Liver (tissue), 9 donors: ENCODE measurements around the gene PRR5L. TPM values are rescaled to one million over a fixed set of nuclear protein-coding genes. Genes with fewer than 3 reads are reported as not detected.

Source experiments
- DNase-seq: peaks from one replicate; pipeline ENCODE4 v3.0.0-alpha.2; 2017; ENCODE audit warnings: low spot score
- H3K27ac ChIP-seq, 2 donors: one replicate each; pipeline ENCODE4 v1.7.0; 2013; ENCODE audit warnings: inconsistent platforms in 2 of 2, low read length in 2 of 2, control low read depth in 1 of 2, low read depth in 1 of 2, mild to moderate bottlenecking in 1 of 2
- H3K27me3 ChIP-seq, 4 donors: one replicate each; pipeline versions ENCODE4 v1.6.1 to v1.7.0; 2013; ENCODE audit warnings: low read length in 3 of 4, inconsistent platforms in 1 of 4, mild to moderate bottlenecking in 1 of 4, moderate library complexity in 1 of 4; ENCODE audit not compliant: control insufficient read depth in 4 of 4, insufficient read depth in 4 of 4
- H3K36me3 ChIP-seq, 4 donors: one replicate each; pipeline versions ENCODE4 v1.6.1 to v1.7.0; 2013; ENCODE audit warnings: low read length in 3 of 4, mild to moderate bottlenecking in 3 of 4, low read depth in 1 of 4, moderate library complexity in 1 of 4; ENCODE audit not compliant: control insufficient read depth in 4 of 4, insufficient read depth in 3 of 4
- H3K4me1 ChIP-seq, 4 donors: one replicate each; pipeline versions ENCODE4 v1.6.1 to v1.7.0; 2013; ENCODE audit warnings: low read length in 3 of 4, mild to moderate bottlenecking in 3 of 4, moderate library complexity in 1 of 4; ENCODE audit not compliant: control insufficient read depth in 4 of 4, insufficient read depth in 4 of 4
- H3K4me3 ChIP-seq, 3 donors: one replicate each; pipeline versions ENCODE4 v1.6.1 to v1.7.0; 2013; ENCODE audit warnings: low read length in 3 of 3, control low read depth in 1 of 3, low read depth in 1 of 3, mild to moderate bottlenecking in 1 of 3
- H3K9ac ChIP-seq, 2 donors: one replicate each; pipeline ENCODE4 v1.7.0; 2013; ENCODE audit warnings: low read length in 2 of 2, mild to moderate bottlenecking in 2 of 2, moderate library complexity in 2 of 2, control low read depth in 1 of 2, low read depth in 1 of 2
- H3K9me3 ChIP-seq, 4 donors: one replicate each; pipeline versions ENCODE4 v1.6.1 to v1.7.0; 2013; ENCODE audit warnings: low read length in 3 of 4; ENCODE audit not compliant: control insufficient read depth in 4 of 4
- EGR1 ChIP-seq, 2 donors: IDR thresholded peaks; 2 replicates each; pipeline ENCODE4 v1.6.1; 2016 to 2018; ENCODE audit warnings: antibody characterized with exemption in 2 of 2, low read depth in 2 of 2
- FOXA1 ChIP-seq: IDR thresholded peaks from 2 replicates; pipeline ENCODE4 v1.6.1; 2016; ENCODE audit warnings: antibody characterized with exemption
- FOXA2 ChIP-seq: IDR thresholded peaks from 2 replicates; pipeline ENCODE4 v1.6.1; 2016; ENCODE audit warnings: antibody characterized with exemption
- GABPA ChIP-seq, 2 donors: IDR thresholded peaks in 1 of 2; conservative IDR thresholded peaks in 1 of 2; 2 replicates each; pipeline ENCODE4 v1.6.1; 2016; ENCODE audit warnings: antibody characterized with exemption in 2 of 2, mild to moderate bottlenecking in 1 of 2, moderate library complexity in 1 of 2
- HNF4A ChIP-seq, 2 donors: conservative IDR thresholded peaks; 2 replicates each; pipeline ENCODE4 v1.6.1; 2016; ENCODE audit warnings: antibody characterized with exemption in 2 of 2, mild to moderate bottlenecking in 2 of 2
- HNF4G ChIP-seq: IDR thresholded peaks from 2 replicates; pipeline ENCODE4 v1.6.1; 2016; ENCODE audit warnings: antibody characterized with exemption
- JUND ChIP-seq, 2 donors: IDR thresholded peaks; 2 replicates each; pipeline ENCODE4 v1.6.1; 2016; ENCODE audit warnings: antibody characterized with exemption in 2 of 2
- NR2F2 ChIP-seq: IDR thresholded peaks from 2 replicates; pipeline ENCODE4 v1.6.1; 2016; ENCODE audit warnings: antibody characterized with exemption
- RAD21 ChIP-seq, 2 donors: IDR thresholded peaks; 2 replicates each; pipeline ENCODE4 v1.6.1; 2016; ENCODE audit warnings: antibody characterized with exemption in 2 of 2, mild to moderate bottlenecking in 2 of 2
- RXRA ChIP-seq, 2 donors: IDR thresholded peaks; 2 replicates each; pipeline ENCODE4 v1.6.1; 2017 to 2018; ENCODE audit warnings: antibody characterized with exemption in 2 of 2, mild to moderate bottlenecking in 1 of 2
- SP1 ChIP-seq: IDR thresholded peaks from 2 replicates; pipeline ENCODE4 v1.6.1; 2018; ENCODE audit warnings: antibody characterized with exemption, mild to moderate bottlenecking
- TAF1 ChIP-seq: conservative IDR thresholded peaks from 2 replicates; pipeline ENCODE4 v1.6.1; 2016; ENCODE audit warnings: antibody characterized with exemption, mild to moderate bottlenecking
- YY1 ChIP-seq: IDR thresholded peaks from 2 replicates; pipeline ENCODE4 v1.6.1; 2016; ENCODE audit warnings: antibody characterized with exemption, mild to moderate bottlenecking
- WGBS: extraction: QIAGEN DNeasy Blood & Tissue Kit; methylation state at CpG from one replicate; pipeline ENCODE4 v1.1.7; 2013; 5-methylcytosine and 5-hydroxymethylcytosine counted together
- polyA plus RNA-seq, 2 donors: library from polyadenylated mRNA; stranded (reverse) in 1 of 2; unstranded in 1 of 2; fragments of 200-250 nt in 1 of 2; fragments of >200 nt in 1 of 2; fragmentation: Nextera tagmentation in 1 of 2; extraction: Ambion mirVana in 1 of 2; gene quantifications; one replicate each; pipeline versions ENCODE4 v1.2.1 to v1.2.3, GENCODE V29; 2013 to 2015
- total RNA-seq, 2 donors: library from RNA; depleted of rRNA; stranded (reverse); fragments of >200 nt; gene quantifications; one replicate each; pipeline ENCODE4 v1.2.3, GENCODE V29; 2014
- TF ChIP-seq, protein P1 (sequence below): IDR thresholded peaks from 2 replicates; pipeline ENCODE4 v1.6.1; 2016; ENCODE audit warnings: antibody characterized with exemption
- TF ChIP-seq, protein P2 (sequence below): IDR thresholded peaks from 2 replicates; pipeline ENCODE4 v1.6.1; 2016; ENCODE audit warnings: antibody characterized with exemption, mild to moderate bottlenecking
- TF ChIP-seq, protein P3 (sequence below): IDR thresholded peaks from 2 replicates; pipeline ENCODE4 v1.6.1; 2016; ENCODE audit warnings: antibody characterized with exemption
- TF ChIP-seq, protein P4 (sequence below): fragments of 150-350 bp; IDR thresholded peaks from 2 replicates; pipeline ENCODE4 v1.5.1; 2017; ENCODE audit warnings: improper control_type of control experiment, low read depth, low read length; ENCODE audit not compliant: missing input control
- TF ChIP-seq, protein P5 (sequence below): IDR thresholded peaks from 2 replicates; pipeline ENCODE4 v1.6.1; 2016; ENCODE audit warnings: antibody characterized with exemption
- donor health status: healthy.
- donor health status: healthy.
- donor health status: healthy.
- donor health status: healthy.
- donor health status: healthy.

PRR5L gene
- total and polyA plus RNA-seq, 4 donors: 1.2 to 8.5 (median 4.5) TPM

DNA sequence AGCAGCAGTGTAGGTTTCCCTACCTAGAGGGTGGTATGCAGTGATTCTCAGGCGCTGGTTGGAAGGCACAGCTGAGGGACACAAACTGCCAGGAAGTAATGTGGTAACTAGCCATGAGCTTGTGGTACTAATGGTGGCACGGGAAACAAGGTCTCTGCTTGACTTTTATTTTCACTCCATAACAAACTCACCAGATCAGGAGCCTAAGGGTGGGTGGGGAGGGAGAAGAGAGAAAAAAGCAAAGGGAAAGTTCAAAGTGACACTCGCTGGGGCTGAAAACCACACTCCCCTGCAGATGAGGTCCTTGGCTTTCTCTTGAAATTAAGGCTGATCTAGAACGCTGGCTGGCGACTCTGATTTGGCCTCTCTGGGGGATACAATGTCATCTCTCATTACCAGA is 192.0 kb downstream of the PRR5L start:
- Histone ChIP-seq H3K9ac (no peak overlapping the region), H3K27me3 (no peaks in the 10 kb centered on the region), H3K36me3 (peaks cover 9 to 52% (median 30%) of the 10 kb centered on the region in 4 donors), H3K9me3 (no peaks in the 10 kb centered on the region), H3K4me1 (no peaks in the 10 kb centered on the region), H3K4me3 (no peak overlapping the region), H3K27ac (no peak overlapping the region)
- no peak for DNase-seq
- TF ChIP-seq NR2F2 (no peak), YY1 (no peak), SP1 (no peak), RXRA (IDR thresholded peaks at IDR 0.05) (no peak), EGR1 (IDR thresholded peaks at IDR 0.05; ENCODE audit: low read depth in 2 of 2) (no peak), HNF4G (no peak), GABPA (IDR thresholded peaks at IDR 0.05 in 1 of 2, conservative IDR thresholded peaks at IDR 0.05 in 1 of 2) (no peak), FOXA2 (no peak), TAF1 (no peak), FOXA1 (no peak), JUND (IDR thresholded peaks at IDR 0.05) (no peak), HNF4A (conservative IDR thresholded peaks at IDR 0.05) (no peak), RAD21 (IDR thresholded peaks at IDR 0.05) (no peak)
- TF ChIP-seq, protein P1, sequence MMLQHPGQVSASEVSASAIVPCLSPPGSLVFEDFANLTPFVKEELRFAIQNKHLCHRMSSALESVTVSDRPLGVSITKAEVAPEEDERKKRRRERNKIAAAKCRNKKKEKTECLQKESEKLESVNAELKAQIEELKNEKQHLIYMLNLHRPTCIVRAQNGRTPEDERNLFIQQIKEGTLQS: no peak
- TF ChIP-seq, protein P2, sequence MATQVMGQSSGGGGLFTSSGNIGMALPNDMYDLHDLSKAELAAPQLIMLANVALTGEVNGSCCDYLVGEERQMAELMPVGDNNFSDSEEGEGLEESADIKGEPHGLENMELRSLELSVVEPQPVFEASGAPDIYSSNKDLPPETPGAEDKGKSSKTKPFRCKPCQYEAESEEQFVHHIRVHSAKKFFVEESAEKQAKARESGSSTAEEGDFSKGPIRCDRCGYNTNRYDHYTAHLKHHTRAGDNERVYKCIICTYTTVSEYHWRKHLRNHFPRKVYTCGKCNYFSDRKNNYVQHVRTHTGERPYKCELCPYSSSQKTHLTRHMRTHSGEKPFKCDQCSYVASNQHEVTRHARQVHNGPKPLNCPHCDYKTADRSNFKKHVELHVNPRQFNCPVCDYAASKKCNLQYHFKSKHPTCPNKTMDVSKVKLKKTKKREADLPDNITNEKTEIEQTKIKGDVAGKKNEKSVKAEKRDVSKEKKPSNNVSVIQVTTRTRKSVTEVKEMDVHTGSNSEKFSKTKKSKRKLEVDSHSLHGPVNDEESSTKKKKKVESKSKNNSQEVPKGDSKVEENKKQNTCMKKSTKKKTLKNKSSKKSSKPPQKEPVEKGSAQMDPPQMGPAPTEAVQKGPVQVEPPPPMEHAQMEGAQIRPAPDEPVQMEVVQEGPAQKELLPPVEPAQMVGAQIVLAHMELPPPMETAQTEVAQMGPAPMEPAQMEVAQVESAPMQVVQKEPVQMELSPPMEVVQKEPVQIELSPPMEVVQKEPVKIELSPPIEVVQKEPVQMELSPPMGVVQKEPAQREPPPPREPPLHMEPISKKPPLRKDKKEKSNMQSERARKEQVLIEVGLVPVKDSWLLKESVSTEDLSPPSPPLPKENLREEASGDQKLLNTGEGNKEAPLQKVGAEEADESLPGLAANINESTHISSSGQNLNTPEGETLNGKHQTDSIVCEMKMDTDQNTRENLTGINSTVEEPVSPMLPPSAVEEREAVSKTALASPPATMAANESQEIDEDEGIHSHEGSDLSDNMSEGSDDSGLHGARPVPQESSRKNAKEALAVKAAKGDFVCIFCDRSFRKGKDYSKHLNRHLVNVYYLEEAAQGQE: no peak
- TF ChIP-seq, protein P3, sequence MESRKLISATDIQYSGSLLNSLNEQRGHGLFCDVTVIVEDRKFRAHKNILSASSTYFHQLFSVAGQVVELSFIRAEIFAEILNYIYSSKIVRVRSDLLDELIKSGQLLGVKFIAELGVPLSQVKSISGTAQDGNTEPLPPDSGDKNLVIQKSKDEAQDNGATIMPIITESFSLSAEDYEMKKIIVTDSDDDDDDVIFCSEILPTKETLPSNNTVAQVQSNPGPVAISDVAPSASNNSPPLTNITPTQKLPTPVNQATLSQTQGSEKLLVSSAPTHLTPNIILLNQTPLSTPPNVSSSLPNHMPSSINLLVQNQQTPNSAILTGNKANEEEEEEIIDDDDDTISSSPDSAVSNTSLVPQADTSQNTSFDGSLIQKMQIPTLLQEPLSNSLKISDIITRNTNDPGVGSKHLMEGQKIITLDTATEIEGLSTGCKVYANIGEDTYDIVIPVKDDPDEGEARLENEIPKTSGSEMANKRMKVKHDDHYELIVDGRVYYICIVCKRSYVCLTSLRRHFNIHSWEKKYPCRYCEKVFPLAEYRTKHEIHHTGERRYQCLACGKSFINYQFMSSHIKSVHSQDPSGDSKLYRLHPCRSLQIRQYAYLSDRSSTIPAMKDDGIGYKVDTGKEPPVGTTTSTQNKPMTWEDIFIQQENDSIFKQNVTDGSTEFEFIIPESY: no peak
- TF ChIP-seq, protein P4, sequence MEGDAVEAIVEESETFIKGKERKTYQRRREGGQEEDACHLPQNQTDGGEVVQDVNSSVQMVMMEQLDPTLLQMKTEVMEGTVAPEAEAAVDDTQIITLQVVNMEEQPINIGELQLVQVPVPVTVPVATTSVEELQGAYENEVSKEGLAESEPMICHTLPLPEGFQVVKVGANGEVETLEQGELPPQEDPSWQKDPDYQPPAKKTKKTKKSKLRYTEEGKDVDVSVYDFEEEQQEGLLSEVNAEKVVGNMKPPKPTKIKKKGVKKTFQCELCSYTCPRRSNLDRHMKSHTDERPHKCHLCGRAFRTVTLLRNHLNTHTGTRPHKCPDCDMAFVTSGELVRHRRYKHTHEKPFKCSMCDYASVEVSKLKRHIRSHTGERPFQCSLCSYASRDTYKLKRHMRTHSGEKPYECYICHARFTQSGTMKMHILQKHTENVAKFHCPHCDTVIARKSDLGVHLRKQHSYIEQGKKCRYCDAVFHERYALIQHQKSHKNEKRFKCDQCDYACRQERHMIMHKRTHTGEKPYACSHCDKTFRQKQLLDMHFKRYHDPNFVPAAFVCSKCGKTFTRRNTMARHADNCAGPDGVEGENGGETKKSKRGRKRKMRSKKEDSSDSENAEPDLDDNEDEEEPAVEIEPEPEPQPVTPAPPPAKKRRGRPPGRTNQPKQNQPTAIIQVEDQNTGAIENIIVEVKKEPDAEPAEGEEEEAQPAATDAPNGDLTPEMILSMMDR: no peak
- TF ChIP-seq, protein P5, sequence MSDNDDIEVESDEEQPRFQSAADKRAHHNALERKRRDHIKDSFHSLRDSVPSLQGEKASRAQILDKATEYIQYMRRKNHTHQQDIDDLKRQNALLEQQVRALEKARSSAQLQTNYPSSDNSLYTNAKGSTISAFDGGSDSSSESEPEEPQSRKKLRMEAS: no peak
- 75% methylated on average over 5 of the region's 5 CpGs for WGBS
